Measurements from ENCODE around the gene OR51M1. TPM values are rescaled to one million over a fixed set of nuclear protein-coding genes. Genes with fewer than 3 reads are reported as not detected.

Gene OR51M1
- total and polyA plus RNA-seq, 7 donors, result not detected

- no peak for TF ChIP-seq CTCF (IDR thresholded peaks at IDR 0.05)
- no peaks in the 10 kb centered on the region for H3K9me3 ChIP-seq
- DNase-seq (no peak), ATAC-seq (no peak)
- no peak overlapping the region for H3K4me3 ChIP-seq
- WGBS, 3 donors, result 0 to 80% (median 74%) methylated on average over 1 of the region's 1 CpG
- H3K4me1 ChIP-seq, result no peaks in the 10 kb centered on the region
- no peaks in the 10 kb centered on the region for H3K27me3 ChIP-seq (ENCODE audit: insufficient read depth in 3 of 3, low read length in 2 of 3)
- intact Hi-C loops (cut with DNase I), result no loop called here
- no peak overlapping the region for H3K27ac ChIP-seq
- no peaks in the 10 kb centered on the region for H3K36me3 ChIP-seq (ENCODE audit: insufficient read depth in 1 of 2, low read depth in 1 of 2)
Observed at GRCh38 chr11:5366856-5367255, 16.8 kb upstream of the OR51M1 start.

DNA sequence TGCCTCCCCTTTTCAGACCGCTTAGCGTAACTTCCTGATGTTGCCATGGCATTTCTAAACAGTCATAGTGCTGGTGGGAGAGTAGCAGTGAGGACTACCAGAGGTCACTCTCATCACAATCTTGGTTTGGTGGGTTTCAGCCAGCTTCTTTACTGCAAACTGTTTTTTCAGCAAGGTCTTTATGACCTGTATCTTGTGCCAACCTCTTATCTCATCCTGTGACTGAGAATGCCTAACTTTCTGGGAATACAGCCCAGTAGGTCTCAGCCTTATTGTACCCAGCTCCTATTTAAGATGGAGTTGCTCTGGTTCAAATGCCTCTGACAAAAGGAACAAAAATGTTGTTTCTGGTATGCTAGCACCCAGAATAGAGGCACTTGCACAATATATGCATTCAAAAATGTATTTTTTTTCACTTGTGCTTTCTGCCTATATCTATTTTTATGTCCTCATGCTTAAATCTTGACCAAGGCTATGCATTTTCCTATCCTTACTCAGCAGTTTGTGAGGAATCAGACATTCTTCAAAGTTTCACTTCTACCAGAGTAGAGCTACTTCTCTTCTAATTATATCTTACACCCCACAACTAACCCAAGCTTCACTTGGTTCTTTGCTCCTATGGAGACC lies 16.1 kb upstream of the OR51M1 start:
- 41 to 87% (median 74%) methylated on average over 2 of the region's 2 CpGs for WGBS, 3 donors
- intact Hi-C loops (cut with DNase I), result no loop called here
- H3K4me1 ChIP-seq, result no peaks in the 10 kb centered on the region
- H3K27me3 ChIP-seq (ENCODE audit: insufficient read depth in 3 of 3, low read length in 2 of 3), result no peaks in the 10 kb centered on the region
- DNase-seq (no peak), ATAC-seq (no peak)
- no peak for TF ChIP-seq CTCF (IDR thresholded peaks at IDR 0.05)
- no peak overlapping the region for H3K27ac ChIP-seq
- H3K36me3 ChIP-seq (ENCODE audit: insufficient read depth in 1 of 2, low read depth in 1 of 2), result no peaks in the 10 kb centered on the region
- H3K9me3 ChIP-seq, result no peaks in the 10 kb centered on the region
- H3K4me3 ChIP-seq, result no peak overlapping the region

DNA sequence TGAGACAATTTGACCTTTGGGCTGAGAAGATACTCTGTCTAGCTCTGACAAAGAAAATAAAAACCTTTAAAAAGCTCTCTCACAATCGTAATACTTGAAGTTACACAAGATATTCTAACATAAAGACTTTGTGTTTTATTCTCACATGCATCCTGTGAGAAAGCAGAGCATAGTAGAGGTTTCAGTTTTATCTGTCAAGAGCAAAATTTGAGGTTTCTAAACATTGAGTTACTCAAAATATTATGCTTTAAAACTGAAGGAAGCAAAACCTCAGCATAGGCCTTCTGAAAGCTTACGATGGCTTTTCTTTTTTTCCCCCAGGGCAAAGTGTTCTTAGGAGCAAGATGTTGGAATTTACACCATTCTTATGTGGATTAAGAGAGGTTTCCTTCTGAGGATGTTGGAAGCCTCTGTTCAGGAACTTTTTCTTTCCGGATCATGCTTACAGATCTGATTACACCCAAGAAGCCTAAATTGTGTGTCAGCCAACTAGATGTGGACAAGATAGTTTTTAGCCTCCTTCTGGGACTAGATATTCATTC lies 15.0 kb upstream of the OR51M1 start:
- ATAC-seq, result no peak
- intact Hi-C loops (cut with DNase I), result no loop called here
- WGBS, 3 donors, result 38 to 50% (median 48%) methylated on average over 3 of the region's 3 CpGs

DNA sequence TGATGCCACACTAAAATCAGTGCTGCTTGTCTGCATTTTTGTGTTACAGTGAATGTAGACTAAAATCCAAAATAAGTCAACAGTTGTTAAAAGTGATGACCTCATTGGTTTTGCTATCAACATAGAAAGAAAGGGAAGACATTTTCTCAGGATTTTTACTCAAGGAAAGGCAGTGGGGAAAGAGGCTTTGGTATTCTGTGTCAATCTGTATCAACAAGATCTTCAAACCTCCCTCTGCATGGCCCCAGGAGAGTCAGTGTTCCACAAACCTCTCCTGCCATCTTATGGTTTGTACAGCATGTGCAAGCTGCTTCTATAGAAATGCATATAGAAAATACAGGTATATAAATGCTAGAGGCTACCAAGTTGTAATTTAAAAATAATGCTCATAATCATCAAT lies 13.8 kb upstream of the OR51M1 start:
- intact Hi-C loops (cut with DNase I), result no loop called here
- no peak for ATAC-seq
- no peak overlapping the region for H3K4me3 ChIP-seq

More for the DNA sequence above, 15.0 kb upstream of the OR51M1 start:
- H3K36me3 ChIP-seq (ENCODE audit: insufficient read depth in 1 of 2, low read depth in 1 of 2), result no peaks in the 10 kb centered on the region
- H3K27ac ChIP-seq, result no peak overlapping the region
- H3K4me3 ChIP-seq, result no peak overlapping the region
- no peak for DNase-seq
- no peaks in the 10 kb centered on the region for H3K27me3 ChIP-seq (ENCODE audit: insufficient read depth in 3 of 3, low read length in 2 of 3)
- no peaks in the 10 kb centered on the region for H3K4me1 ChIP-seq
- no peak for TF ChIP-seq CTCF (IDR thresholded peaks at IDR 0.05)
- H3K9me3 ChIP-seq, result no peaks in the 10 kb centered on the region

More for the DNA sequence above, 13.8 kb upstream of the OR51M1 start:
- no peak for TF ChIP-seq CTCF (IDR thresholded peaks at IDR 0.05)
- Histone ChIP-seq H3K9me3 (no peaks in the 10 kb centered on the region), H3K27me3 (ENCODE audit: insufficient read depth in 3 of 3, low read length in 2 of 3) (no peaks in the 10 kb centered on the region), H3K36me3 (ENCODE audit: insufficient read depth in 1 of 2, low read depth in 1 of 2) (no peaks in the 10 kb centered on the region), H3K4me1 (no peaks in the 10 kb centered on the region), H3K27ac (no peak overlapping the region)
- DNase-seq, result no peak
